GM23338 (cell line): ENCODE results near the gene ARHGEF11. TPM values are rescaled to one million over a fixed set of nuclear protein-coding genes. Genes with fewer than 3 reads are reported as not detected.

ENCODE experiments used
- ATAC-seq: fragments of 200-7000 bp; cut with Tn5 transposase; 3 replicates; pipeline ENCODE4 v1.9.1; 2020
- DNase-seq: peaks from one replicate; pipeline ENCODE4 v3.0.0-alpha.2; 2015; ENCODE audit warnings: low spot score
- H2AFZ ChIP-seq: fragments of 200-600 bp; sonication (generic); 2 replicates; pipeline ENCODE4 v1.8.0; 2016; ENCODE audit warnings: antibody characterized with exemption, mild to moderate bottlenecking, moderate library complexity
- H3F3A ChIP-seq: fragments of 200-600 bp; sonication (generic); replicated peaks from 2 replicates; pipeline ENCODE4 v1.8.0; 2017; ENCODE audit warnings: antibody characterized with exemption, mixed run types, low read depth
- H3K27ac ChIP-seq: fragments of 200-600 bp; sonication (generic); 2 replicates; pipeline ENCODE4 v1.6.1; 2016; ENCODE audit warnings: low read depth
- H3K27me3 ChIP-seq: fragments of 200-600 bp; sonication (generic); 2 replicates; pipeline ENCODE4 v1.8.0; 2016; ENCODE audit warnings: mild to moderate bottlenecking, mixed run types, moderate library complexity; ENCODE audit not compliant: insufficient read depth
- H3K36me3 ChIP-seq: fragments of 200-600 bp; sonication (generic); 2 replicates; pipeline ENCODE4 v1.8.0; 2016; ENCODE audit warnings: mild to moderate bottlenecking; ENCODE audit not compliant: insufficient read depth
- H3K4me1 ChIP-seq: fragments of 200-600 bp; sonication (generic); 2 replicates; pipeline ENCODE4 v1.8.0; 2016; ENCODE audit warnings: mild to moderate bottlenecking, moderate library complexity; ENCODE audit not compliant: insufficient read depth
- H3K4me2 ChIP-seq: fragments of 200-600 bp; sonication (generic); 2 replicates; pipeline ENCODE4 v1.7.1; 2017; ENCODE audit warnings: mixed run types
- H3K4me3 ChIP-seq: fragments of 200-600 bp; sonication (generic); 2 replicates; pipeline ENCODE4 v1.6.1; 2016; ENCODE audit warnings: mixed run types
- H3K79me2 ChIP-seq: fragments of 200-600 bp; sonication (generic); replicated peaks from 2 replicates; pipeline ENCODE4 v1.8.0; 2017; ENCODE audit warnings: mild to moderate bottlenecking; ENCODE audit not compliant: insufficient read depth
- H3K9me2 ChIP-seq: fragments of 200-600 bp; sonication (generic); 2 replicates; pipeline ENCODE4 v1.8.0; 2017; ENCODE audit not compliant: insufficient read depth
- H4K20me1 ChIP-seq: fragments of 200-600 bp; sonication (generic); replicated peaks from 2 replicates; pipeline ENCODE4 v1.8.0; 2017; ENCODE audit warnings: mild to moderate bottlenecking; ENCODE audit not compliant: insufficient read depth
- H3K27ac Mint-ChIP-seq: 2 replicates; pipeline ENCODE4 v1.8.0; 2020; ENCODE audit warnings: inconsistent platforms, mild to moderate bottlenecking, moderate library complexity, mixed read lengths
- H3K27me3 Mint-ChIP-seq: 3 replicates; pipeline ENCODE4 v1.8.0; 2022; ENCODE audit warnings: low read depth, mild to moderate bottlenecking, moderate library complexity, mixed read lengths, inconsistent platforms; ENCODE audit not compliant: insufficient read depth, poor library complexity
- H3K36me3 Mint-ChIP-seq: 3 replicates; pipeline ENCODE4 v1.8.0; 2021; ENCODE audit warnings: low read depth, mild to moderate bottlenecking, inconsistent platforms, moderate library complexity, mixed read lengths
- H3K4me1 Mint-ChIP-seq: 3 replicates; pipeline ENCODE4 v1.8.0; 2020; ENCODE audit warnings: mild to moderate bottlenecking, inconsistent platforms, mixed read lengths
- H3K4me3 Mint-ChIP-seq: 3 replicates; pipeline ENCODE4 v1.8.0; 2021; ENCODE audit warnings: moderate library complexity, mild to moderate bottlenecking, inconsistent platforms, mixed read lengths
- H3K9me3 Mint-ChIP-seq: 3 replicates; pipeline ENCODE4 v1.8.0; 2020; ENCODE audit warnings: moderate library complexity, mild to moderate bottlenecking, inconsistent platforms, mixed read lengths
- CREB1 ChIP-seq: fragments of 250-450 bp; sonication (Bioruptor Pico); IDR thresholded peaks from 2 replicates; pipeline ENCODE4 v1.5.0; 2020; ENCODE audit warnings: low read depth, mild to moderate bottlenecking, moderate library complexity
- NANOG ChIP-seq: IDR thresholded peaks from 2 replicates; pipeline ENCODE4 v1.6.1; 2016; ENCODE audit warnings: antibody characterized with exemption, borderline replicate concordance
- POLR2AphosphoS5 ChIP-seq: IDR thresholded peaks from 2 replicates; pipeline ENCODE4 v1.6.1; 2016; ENCODE audit warnings: antibody characterized with exemption, low read depth
- REST ChIP-seq: IDR thresholded peaks from one replicate; pipeline ENCODE4 v1.6.1; 2018; ENCODE audit warnings: antibody characterized with exemption; ENCODE audit not compliant: unreplicated experiment
- STAT1 ChIP-seq: IDR thresholded peaks from one replicate; pipeline ENCODE4 v1.6.1; 2016; ENCODE audit warnings: antibody characterized with exemption; ENCODE audit not compliant: unreplicated experiment
- ZNF331 ChIP-seq: fragments of 250-450 bp; sonication (Bioruptor Pico); IDR thresholded peaks from 2 replicates; pipeline ENCODE4 v1.5.0; 2020; ENCODE audit warnings: low read depth, mild to moderate bottlenecking, moderate library complexity
- ZNF462 ChIP-seq: fragments of 250-450 bp; sonication (Bioruptor Pico); IDR thresholded peaks from 2 replicates; pipeline ENCODE4 v1.5.0; 2020; ENCODE audit warnings: mild to moderate bottlenecking, moderate library complexity
- polyA plus RNA-seq: library from polyadenylated mRNA; unstranded; fragments of >200 nt; fragmentation: Nextera tagmentation; extraction: Ambion mirVana; gene quantifications from 2 replicates; pipeline ENCODE4 v1.2.1, GENCODE V29; 2016
- total RNA-seq: library from RNA; depleted of rRNA; stranded (reverse); fragments of >200 nt; shearing (Covaris generic); gene quantifications from 2 replicates; pipeline ENCODE4 v1.2.3, GENCODE V29; 2014
- TF ChIP-seq, protein P1 (sequence below), 2 experiments: fragments of 200-600 bp in 1 of 2; sonication (generic) in 1 of 2; conservative IDR thresholded peaks; 2 replicates each; pipeline versions ENCODE4 v1.5.1 to v1.6.1; 2016 to 2017; ENCODE audit warnings: antibody characterized with exemption in 2 of 2, low read depth in 2 of 2, mild to moderate bottlenecking in 2 of 2, moderate library complexity in 1 of 2
- TF ChIP-seq, protein P2 (sequence below): IDR thresholded peaks from 2 replicates; pipeline ENCODE4 v1.6.1; 2016; ENCODE audit warnings: antibody characterized with exemption

ARHGEF11 gene
- total and polyA plus RNA-seq, 2 experiments from 2014 or later: 12.3 to 33.7 TPM

DNA sequence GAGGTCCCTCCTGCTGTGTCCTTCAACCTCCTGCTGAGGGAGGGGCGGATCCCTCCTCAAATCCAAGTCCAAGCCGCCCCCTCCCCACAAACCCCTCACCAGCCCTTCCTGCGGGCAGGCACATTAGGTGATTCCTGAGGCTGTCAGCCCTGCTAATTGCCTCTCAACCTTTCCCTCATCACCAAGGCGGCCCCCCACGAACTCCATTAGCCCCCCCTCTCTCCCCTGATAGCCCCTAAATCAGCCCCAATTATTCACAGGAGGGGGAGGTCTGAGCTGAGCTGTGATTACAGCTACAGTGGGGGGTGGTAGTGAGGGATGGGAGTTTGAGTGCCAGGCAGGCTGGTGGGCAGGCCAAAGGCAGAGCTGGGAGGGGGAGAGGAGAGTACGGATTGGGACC, 157.8 kb downstream of the ARHGEF11 start:
- Histone ChIP-seq H3K27ac (no peak overlapping the region), H3K79me2 (no peaks in the 10 kb centered on the region), H3K4me2 (peak overlapping the region; percentile 75), H3K4me1 (peaks cover 20% of the 10 kb centered on the region; the same call in 1 of the 2 replicates), H4K20me1 (no peaks in the 10 kb centered on the region; the same call in 1 of the 2 replicates), H3K9me2 (no peaks in the 10 kb centered on the region), H3K27me3 (peaks cover 66% of the 10 kb centered on the region), H2AFZ (no peak overlapping the region), H3K36me3 (no peaks in the 10 kb centered on the region), H3F3A (no peaks in the 10 kb centered on the region), H3K4me3 (peak overlapping the region; percentile 45; the same call in 1 of the 2 replicates)
- TF ChIP-seq, protein P1, sequence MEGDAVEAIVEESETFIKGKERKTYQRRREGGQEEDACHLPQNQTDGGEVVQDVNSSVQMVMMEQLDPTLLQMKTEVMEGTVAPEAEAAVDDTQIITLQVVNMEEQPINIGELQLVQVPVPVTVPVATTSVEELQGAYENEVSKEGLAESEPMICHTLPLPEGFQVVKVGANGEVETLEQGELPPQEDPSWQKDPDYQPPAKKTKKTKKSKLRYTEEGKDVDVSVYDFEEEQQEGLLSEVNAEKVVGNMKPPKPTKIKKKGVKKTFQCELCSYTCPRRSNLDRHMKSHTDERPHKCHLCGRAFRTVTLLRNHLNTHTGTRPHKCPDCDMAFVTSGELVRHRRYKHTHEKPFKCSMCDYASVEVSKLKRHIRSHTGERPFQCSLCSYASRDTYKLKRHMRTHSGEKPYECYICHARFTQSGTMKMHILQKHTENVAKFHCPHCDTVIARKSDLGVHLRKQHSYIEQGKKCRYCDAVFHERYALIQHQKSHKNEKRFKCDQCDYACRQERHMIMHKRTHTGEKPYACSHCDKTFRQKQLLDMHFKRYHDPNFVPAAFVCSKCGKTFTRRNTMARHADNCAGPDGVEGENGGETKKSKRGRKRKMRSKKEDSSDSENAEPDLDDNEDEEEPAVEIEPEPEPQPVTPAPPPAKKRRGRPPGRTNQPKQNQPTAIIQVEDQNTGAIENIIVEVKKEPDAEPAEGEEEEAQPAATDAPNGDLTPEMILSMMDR (conservative IDR thresholded peaks at IDR 0.05; ENCODE audit: low read depth in 2 of 2): no peak
- TF ChIP-seq, protein P2, sequence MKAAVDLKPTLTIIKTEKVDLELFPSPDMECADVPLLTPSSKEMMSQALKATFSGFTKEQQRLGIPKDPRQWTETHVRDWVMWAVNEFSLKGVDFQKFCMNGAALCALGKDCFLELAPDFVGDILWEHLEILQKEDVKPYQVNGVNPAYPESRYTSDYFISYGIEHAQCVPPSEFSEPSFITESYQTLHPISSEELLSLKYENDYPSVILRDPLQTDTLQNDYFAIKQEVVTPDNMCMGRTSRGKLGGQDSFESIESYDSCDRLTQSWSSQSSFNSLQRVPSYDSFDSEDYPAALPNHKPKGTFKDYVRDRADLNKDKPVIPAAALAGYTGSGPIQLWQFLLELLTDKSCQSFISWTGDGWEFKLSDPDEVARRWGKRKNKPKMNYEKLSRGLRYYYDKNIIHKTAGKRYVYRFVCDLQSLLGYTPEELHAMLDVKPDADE: no peak
- TF ChIP-seq STAT1 (no peak), CREB1 (no peak), POLR2AphosphoS5 (no peak), REST (no peak)
- Mint-ChIP-seq H3K4me3 (no peak overlapping the region), H3K27me3 (peaks cover 49% of the 10 kb centered on the region), H3K36me3 (no peaks in the 10 kb centered on the region; the same call in 2 of the 3 replicates), H3K4me1 (peaks cover 50% of the 10 kb centered on the region), H3K27ac (no peak overlapping the region), H3K9me3 (no peaks in the 10 kb centered on the region)
- DNase-seq (no peak), ATAC-seq (no peak)

GRCh38 chr1:156887317-156887716, 158.2 kb downstream of the ARHGEF11 start:
- no peaks in the 10 kb centered on the region for H3K79me2 ChIP-seq
- H4K20me1 ChIP-seq: no peaks in the 10 kb centered on the region
- Mint-ChIP-seq H3K27ac (no peak overlapping the region), H3K4me3 (peak overlapping the region; percentile 54), H3K4me1 (peaks cover 52% of the 10 kb centered on the region), H3K9me3 (no peaks in the 10 kb centered on the region), H3K27me3 (peaks cover 46% of the 10 kb centered on the region), H3K36me3 (no peaks in the 10 kb centered on the region; the same call in 2 of the 3 replicates)
- H3K27ac ChIP-seq: no peak overlapping the region
- DNase-seq (no peak), ATAC-seq (no peak)
- peak overlapping the region; percentile 75 for H3K4me2 ChIP-seq
- H3K9me2 ChIP-seq: no peaks in the 10 kb centered on the region
- H2AFZ ChIP-seq: no peak overlapping the region
- no peaks in the 10 kb centered on the region for H3F3A ChIP-seq
- H3K36me3 ChIP-seq: no peaks in the 10 kb centered on the region
- peaks cover 20% of the 10 kb centered on the region; the same call in 1 of the 2 replicates for H3K4me1 ChIP-seq
- peak overlapping the region; percentile 45 for H3K4me3 ChIP-seq
- peaks cover 61% of the 10 kb centered on the region for H3K27me3 ChIP-seq
- TF ChIP-seq POLR2AphosphoS5 (no peak), NANOG (no peak), STAT1 (no peak), ZNF462 (CRISPR knock-in tag) (no peak), ZNF331 (CRISPR knock-in tag) (no peak)
